ENCODE results near the gene ANKS1A.

Gene ANKS1A

GRCh38 chr6:35046862-35047261 is 157.8 kb downstream of the ANKS1A start:
- no peak for DNase-seq (ENCODE audit: low read depth)
- TF ChIP-seq, protein P1, sequence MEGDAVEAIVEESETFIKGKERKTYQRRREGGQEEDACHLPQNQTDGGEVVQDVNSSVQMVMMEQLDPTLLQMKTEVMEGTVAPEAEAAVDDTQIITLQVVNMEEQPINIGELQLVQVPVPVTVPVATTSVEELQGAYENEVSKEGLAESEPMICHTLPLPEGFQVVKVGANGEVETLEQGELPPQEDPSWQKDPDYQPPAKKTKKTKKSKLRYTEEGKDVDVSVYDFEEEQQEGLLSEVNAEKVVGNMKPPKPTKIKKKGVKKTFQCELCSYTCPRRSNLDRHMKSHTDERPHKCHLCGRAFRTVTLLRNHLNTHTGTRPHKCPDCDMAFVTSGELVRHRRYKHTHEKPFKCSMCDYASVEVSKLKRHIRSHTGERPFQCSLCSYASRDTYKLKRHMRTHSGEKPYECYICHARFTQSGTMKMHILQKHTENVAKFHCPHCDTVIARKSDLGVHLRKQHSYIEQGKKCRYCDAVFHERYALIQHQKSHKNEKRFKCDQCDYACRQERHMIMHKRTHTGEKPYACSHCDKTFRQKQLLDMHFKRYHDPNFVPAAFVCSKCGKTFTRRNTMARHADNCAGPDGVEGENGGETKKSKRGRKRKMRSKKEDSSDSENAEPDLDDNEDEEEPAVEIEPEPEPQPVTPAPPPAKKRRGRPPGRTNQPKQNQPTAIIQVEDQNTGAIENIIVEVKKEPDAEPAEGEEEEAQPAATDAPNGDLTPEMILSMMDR (conservative IDR thresholded peaks at IDR 0.05; ENCODE audit: control insufficient read depth, insufficient read depth, low read depth, low read length), result no peak
- H3K4me3 ChIP-seq (ENCODE audit: control insufficient read depth, low read depth, low read length), result no peak overlapping the region

DNA sequence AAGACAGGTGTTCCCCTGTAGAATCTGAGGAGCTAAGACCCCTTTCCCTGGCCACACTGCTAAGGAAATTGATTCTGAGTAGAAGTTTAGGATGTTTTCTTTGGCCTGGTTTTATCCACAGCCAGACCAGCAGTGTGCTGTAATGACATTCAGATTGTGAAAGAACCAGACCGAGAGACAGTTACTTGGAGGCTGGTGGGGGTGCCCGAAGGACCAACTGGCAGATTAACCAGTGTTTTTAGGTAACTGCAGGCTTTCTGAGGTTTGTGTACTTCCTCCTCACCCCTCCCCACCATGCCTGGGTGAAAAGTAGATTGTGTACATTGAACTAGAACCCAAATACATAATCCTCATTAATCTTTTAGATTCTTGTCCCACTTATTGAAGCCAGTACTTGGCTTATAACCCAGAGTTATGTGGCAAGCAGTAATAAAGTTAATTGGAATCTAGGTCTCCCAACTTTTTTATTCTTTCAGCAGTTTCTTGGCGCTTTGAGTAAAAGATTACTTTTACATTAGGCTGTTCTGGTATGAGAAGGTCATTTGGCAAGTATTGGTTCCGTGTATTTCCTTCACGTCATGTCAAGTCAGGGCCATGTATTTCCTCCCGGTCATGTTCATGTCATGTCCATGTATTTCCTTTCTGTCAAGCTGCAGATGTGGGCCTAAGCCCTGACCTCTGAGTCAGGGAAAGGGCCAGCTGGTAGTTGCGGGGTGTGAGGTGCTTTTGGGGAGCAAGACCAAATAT is 158.4 kb downstream of the ANKS1A start:
- H3K4me3 ChIP-seq (ENCODE audit: control insufficient read depth, low read depth, low read length), result no peak overlapping the region
- TF ChIP-seq, protein P1 (conservative IDR thresholded peaks at IDR 0.05; ENCODE audit: control insufficient read depth, insufficient read depth, low read depth, low read length), result no peak
- DNase-seq (ENCODE audit: low read depth), result peak; percentile 78

DNA sequence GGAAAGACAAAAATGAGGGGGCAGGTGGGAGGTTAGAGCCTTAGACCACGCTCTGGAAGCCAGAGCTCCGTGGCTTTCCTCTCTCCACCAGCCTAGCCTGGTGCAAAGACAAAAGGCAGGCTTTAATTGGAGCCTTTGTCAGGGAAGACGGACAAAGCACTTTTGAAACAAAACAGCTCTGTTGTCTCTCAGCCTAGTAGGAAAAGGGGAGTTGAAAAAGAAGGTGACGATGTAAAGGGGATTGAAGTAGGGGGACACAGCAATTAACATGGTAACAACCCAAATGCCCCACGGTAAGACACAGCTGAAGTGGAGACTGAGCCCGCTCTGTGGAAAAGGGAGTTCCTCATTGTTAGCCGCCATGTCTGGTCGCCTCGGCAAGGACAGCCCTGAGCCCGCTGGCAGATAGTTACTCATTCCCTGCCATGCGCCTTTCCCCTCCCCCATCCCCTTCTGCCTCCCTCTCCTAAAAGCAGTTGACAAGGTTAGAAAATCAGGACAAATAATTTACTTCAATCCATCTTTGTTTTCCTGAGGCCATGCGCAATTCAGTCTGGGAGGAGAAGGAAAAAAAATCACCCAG is 159.1 kb downstream of the ANKS1A start:
- H3K4me3 ChIP-seq (ENCODE audit: control insufficient read depth, low read depth, low read length), result no peak overlapping the region
- no peak for DNase-seq (ENCODE audit: low read depth)
- TF ChIP-seq, protein P1 (conservative IDR thresholded peaks at IDR 0.05; ENCODE audit: control insufficient read depth, insufficient read depth, low read depth, low read length), result no peak

DNA sequence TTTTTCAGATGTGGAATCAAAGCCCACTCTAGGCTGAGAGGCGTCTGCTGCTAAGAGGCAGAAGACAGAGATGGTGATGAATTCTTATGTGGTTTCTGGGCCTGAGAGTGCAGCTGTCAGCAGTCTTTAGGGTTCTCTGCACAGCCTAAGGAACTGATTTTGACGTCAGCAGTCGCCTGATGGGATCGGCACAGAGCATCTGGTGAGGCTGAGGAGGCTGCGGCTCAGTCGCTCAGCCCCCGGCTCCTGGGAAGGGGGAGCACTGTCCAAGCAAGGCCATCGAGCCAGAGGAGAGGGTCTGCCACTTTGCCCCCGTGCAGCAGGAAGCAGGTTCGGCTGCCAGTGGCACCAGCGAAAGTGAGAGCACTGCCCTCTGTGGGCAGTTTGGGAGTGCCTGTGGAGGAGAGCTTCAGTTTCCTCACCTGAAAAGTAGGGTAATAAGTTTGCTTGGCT is 159.6 kb downstream of the ANKS1A start:
- DNase-seq (ENCODE audit: low read depth), result peak; percentile 85
- H3K4me3 ChIP-seq (ENCODE audit: control insufficient read depth, low read depth, low read length), result no peak overlapping the region
- TF ChIP-seq, protein P1 (conservative IDR thresholded peaks at IDR 0.05; ENCODE audit: control insufficient read depth, insufficient read depth, low read depth, low read length), result peak; percentile 21

DNA sequence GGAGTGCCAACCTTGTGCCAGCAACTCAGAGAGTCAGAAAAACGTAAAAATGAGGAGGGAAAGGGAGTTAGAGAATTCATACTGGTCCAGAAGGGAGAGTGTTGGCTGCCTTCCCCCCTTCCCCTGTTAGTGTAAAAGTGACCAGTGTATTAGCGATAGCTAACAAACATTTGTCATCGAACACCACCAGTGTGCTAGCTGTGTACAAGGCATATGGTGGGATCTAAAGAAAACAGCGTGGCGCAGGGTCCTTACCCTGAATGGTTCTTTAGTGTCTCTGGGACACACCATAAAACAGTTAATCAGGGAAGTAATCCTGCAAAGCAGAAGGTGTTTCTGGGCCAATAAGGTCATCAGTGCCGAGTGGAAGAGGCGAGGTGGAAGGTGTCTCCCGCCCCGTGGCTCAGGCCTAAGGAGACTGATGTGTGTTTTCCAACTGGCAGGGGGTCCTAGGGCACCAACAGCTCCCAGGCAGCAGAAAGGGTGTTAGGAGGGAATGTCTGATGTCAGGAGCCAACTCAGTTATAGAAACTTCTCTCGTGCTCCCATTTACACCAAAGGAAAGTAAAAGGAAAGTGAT is 160.2 kb downstream of the ANKS1A start:
- no peak for DNase-seq (ENCODE audit: low read depth)
- TF ChIP-seq, protein P1 (conservative IDR thresholded peaks at IDR 0.05; ENCODE audit: control insufficient read depth, insufficient read depth, low read depth, low read length), result no peak
- no peak overlapping the region for H3K4me3 ChIP-seq (ENCODE audit: control insufficient read depth, low read depth, low read length)

DNA sequence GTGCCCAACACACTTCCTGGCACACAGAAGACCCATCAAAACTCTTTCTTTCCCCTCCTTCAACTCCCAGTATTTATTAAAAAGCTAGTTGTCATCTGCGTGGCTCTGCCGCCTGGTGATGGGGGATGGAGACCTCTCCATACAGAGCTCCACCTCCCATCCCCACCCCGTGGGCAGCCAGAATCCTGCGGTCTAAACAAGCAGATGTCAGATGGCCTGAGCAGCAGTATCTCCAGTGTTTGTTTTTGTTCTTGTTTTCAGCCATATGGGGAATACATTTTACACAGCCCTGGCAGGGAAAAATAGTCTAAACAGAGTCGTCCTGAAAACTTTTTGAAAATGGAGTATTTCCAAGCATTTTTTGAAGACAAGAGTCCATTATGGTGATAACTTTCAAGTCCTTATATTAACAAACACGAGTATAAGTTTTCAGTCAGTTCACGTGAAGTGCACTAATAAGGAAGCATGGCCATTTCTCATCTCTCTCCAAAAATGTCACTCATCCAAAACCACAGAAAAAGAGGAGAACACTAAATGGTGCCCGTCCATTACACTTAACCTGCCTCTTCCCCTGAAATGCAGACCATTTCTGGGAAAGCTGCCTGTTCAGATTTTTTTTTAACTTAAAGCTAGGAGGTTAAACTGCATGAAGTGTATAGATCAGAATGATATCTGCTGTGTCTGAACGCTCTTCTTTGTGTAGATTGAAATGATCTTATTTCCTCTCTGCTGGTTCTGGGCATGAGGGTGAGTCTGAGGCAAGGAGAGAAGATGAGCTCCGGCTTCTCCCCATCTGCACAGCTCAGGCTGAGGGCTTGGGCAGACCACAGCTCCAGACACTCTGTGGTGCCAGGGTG is 161.1 kb downstream of the ANKS1A start:
- TF ChIP-seq, protein P1 (conservative IDR thresholded peaks at IDR 0.05; ENCODE audit: control insufficient read depth, insufficient read depth, low read depth, low read length), result no peak
- H3K4me3 ChIP-seq (ENCODE audit: control insufficient read depth, low read depth, low read length), result no peak overlapping the region
- DNase-seq (ENCODE audit: low read depth), result peak; percentile 77

Data from fibroblast of mammary gland (primary cell).